Muscle of leg (tissue), 16 donors: ENCODE measurements around the gene CORO6. TPM values are rescaled to one million over a fixed set of nuclear protein-coding genes. Genes with fewer than 3 reads are reported as not detected.

ENCODE experiments used
- DNase-seq: peaks from one replicate; pipeline ENCODE4 v3.0.0; 2013
- H3K27ac ChIP-seq: one replicate; pipeline ENCODE4 v1.5.1; 2013; ENCODE audit warnings: mild to moderate bottlenecking, low read length, control low read depth
- H3K27me3 ChIP-seq: one replicate; pipeline ENCODE4 v1.6.1; 2013; ENCODE audit warnings: low read length; ENCODE audit not compliant: control insufficient read depth, insufficient read depth
- H3K36me3 ChIP-seq: one replicate; pipeline ENCODE4 v1.6.1; 2013; ENCODE audit warnings: low read length; ENCODE audit not compliant: control insufficient read depth, insufficient read depth
- H3K4me1 ChIP-seq: one replicate; pipeline ENCODE4 v1.6.1; 2013; ENCODE audit warnings: low read length; ENCODE audit not compliant: control insufficient read depth, insufficient read depth
- H3K4me3 ChIP-seq: one replicate; pipeline ENCODE4 v1.5.1; 2013; ENCODE audit warnings: low read length, control low read depth
- H3K9me3 ChIP-seq: replicated peaks from 2 replicates; pipeline ENCODE4 v1.6.1; 2013; ENCODE audit warnings: low read depth, low read length; ENCODE audit not compliant: control insufficient read depth
- WGBS: methylation state at CpG from one replicate; pipeline ENCODE4 v1.1.5; 2013; ENCODE audit warnings: missing lambda C conversion rate; ENCODE audit not compliant: insufficient coverage; 5-methylcytosine and 5-hydroxymethylcytosine counted together
- long read RNA-seq, 11 donors: transcript quantifications; one replicate each; lab custom pipeline, GENCODE V29; 2026
- polyA plus RNA-seq, 8 donors: library from polyadenylated mRNA; unstranded; fragments of 120-200 nt; gene quantifications; one replicate each; pipeline versions ENCODE4 v1.2.1 to v1.2.3, GENCODE V29; 2013; ENCODE audit warnings: inconsistent platforms in 1 of 8, low replicate concordance in 1 of 8; ENCODE audit not compliant: insufficient read length in 8 of 8, insufficient read depth in 1 of 8
- total RNA-seq: library from RNA; stranded (reverse); fragments of 120-200 nt; gene quantifications from one replicate; pipeline ENCODE4 v1.2.4, GENCODE V29; 2013

The CORO6 gene
- 52.8 TPM for total RNA-seq
- 10 to 100 TPM; 43.8 to 100.0 (median 79.6) TPM for polyA plus RNA-seq
- long read RNA-seq, donor 1, partial matches to known transcripts = 0 of 1 reads
- long read RNA-seq, donor 1, other reads (novel, unspliced or antisense) = 0 of 1 reads
- long read RNA-seq, donor 2 = 0 reads
- long read RNA-seq, donor 3, partial matches to known transcripts = 10 of 21 reads
- long read RNA-seq, donor 3, other reads (novel, unspliced or antisense) = 7 of 21 reads
- long read RNA-seq, donor 4, partial matches to known transcripts = 0 of 3 reads
- long read RNA-seq, donor 4, other reads (novel, unspliced or antisense) = 0 of 3 reads
- long read RNA-seq, donor 5, transcript CORO6-207 (5 exons, 868 nt) = major isoform, 5 of 21 reads
- long read RNA-seq, donor 5, partial matches to known transcripts = 0 of 21 reads
- long read RNA-seq, donor 5, other reads (novel, unspliced or antisense) = 16 of 21 reads
- long read RNA-seq, donor 6, transcript CORO6-207 (5 exons, 868 nt) = major isoform, 8 of 29 reads
- long read RNA-seq, donor 6, partial matches to known transcripts = 6 of 29 reads
- long read RNA-seq, donor 6, other reads (novel, unspliced or antisense) = 13 of 29 reads
- long read RNA-seq, donor 7, partial matches to known transcripts = 0 of 2 reads
- long read RNA-seq, donor 7, other reads (novel, unspliced or antisense) = 0 of 2 reads
- long read RNA-seq, donor 8, partial matches to known transcripts = 0 of 1 reads
- long read RNA-seq, donor 8, other reads (novel, unspliced or antisense) = 0 of 1 reads
- long read RNA-seq, donor 9, transcript CORO6-207 (5 exons, 868 nt) = major isoform, 8 of 8 reads
- long read RNA-seq, donor 9, partial matches to known transcripts = 0 of 8 reads
- long read RNA-seq, donor 9, other reads (novel, unspliced or antisense) = 0 of 8 reads
- long read RNA-seq, donor 10, transcript CORO6-207 (5 exons, 868 nt) = major isoform, 5 of 13 reads
- long read RNA-seq, donor 10, partial matches to known transcripts = 0 of 13 reads
- long read RNA-seq, donor 10, other reads (novel, unspliced or antisense) = 7 of 13 reads
- long read RNA-seq, donor 11, partial matches to known transcripts = 0 of 9 reads
- long read RNA-seq, donor 11, other reads (novel, unspliced or antisense) = 6 of 9 reads

- Histone ChIP-seq H3K4me3 (peak within 1 kb of the TSS; percentile 75), H3K27ac (peak within 1 kb of the TSS; percentile 81), H3K9me3 (no peaks in the 10 kb centered on the region), H3K27me3 (peaks cover 24% of the 10 kb centered on the region), H3K36me3 (peaks cover 4% of the 10 kb centered on the region), H3K4me1 (peaks cover 57% of the 10 kb centered on the region)
- under 1% methylated on average over 64 of the region's 77 CpGs for WGBS
- DNase-seq = peak; percentile 69
These were observed at the start of gene CORO6 for GRCh38 chr17:29622337-29623282. Gene CORO6, minus strand, starts transcription at chr17:29622912. Its CDS starts 1,491 bp downstream, at chr17:29621421.

- Histone ChIP-seq H3K27ac (no peak overlapping the region), H3K36me3 (peaks cover 17% of the 10 kb centered on the region), H3K4me3 (no peak overlapping the region), H3K4me1 (no peaks in the 10 kb centered on the region), H3K9me3 (no peaks in the 10 kb centered on the region), H3K27me3 (no peaks in the 10 kb centered on the region)
- WGBS = no CpG with 5 or more reads among the region's 5 CpGs
- DNase-seq = no peak
These were observed 48.9 kb upstream of the CORO6 start for GRCh38 chr17:29671661-29672060.

- Histone ChIP-seq H3K9me3 (no peaks in the 10 kb centered on the region), H3K4me1 (no peaks in the 10 kb centered on the region), H3K4me3 (no peak overlapping the region), H3K27ac (no peak overlapping the region), H3K27me3 (no peaks in the 10 kb centered on the region), H3K36me3 (peaks cover 27% of the 10 kb centered on the region)
- DNase-seq = peak; percentile 75
These were observed 46.6 kb upstream of the CORO6 start for GRCh38 chr17:29669266-29669665.

- DNase-seq = no peak
- Histone ChIP-seq H3K4me1 (peaks cover 3% of the 10 kb centered on the region), H3K27me3 (no peaks in the 10 kb centered on the region), H3K27ac (peak overlapping the region; percentile 33), H3K9me3 (no peaks in the 10 kb centered on the region), H3K4me3 (no peak overlapping the region), H3K36me3 (peaks cover 27% of the 10 kb centered on the region)
These were observed 45.3 kb upstream of the CORO6 start for GRCh38 chr17:29667969-29668368.

- no peak overlapping the region for H3K4me3 ChIP-seq
- peak overlapping the region; percentile 56 for H3K27ac ChIP-seq
- peaks cover 22% of the 10 kb centered on the region for H3K36me3 ChIP-seq
- WGBS = no CpG with 5 or more reads among the region's 1 CpG
- peaks cover 7% of the 10 kb centered on the region for H3K4me1 ChIP-seq
- no peaks in the 10 kb centered on the region for H3K9me3 ChIP-seq
- no peaks in the 10 kb centered on the region for H3K27me3 ChIP-seq
- peak; percentile 41 for DNase-seq
These were observed 42.7 kb upstream of the CORO6 start for GRCh38 chr17:29665481-29665810.

- Histone ChIP-seq H3K36me3 (peaks cover 22% of the 10 kb centered on the region), H3K9me3 (no peaks in the 10 kb centered on the region), H3K4me3 (no peak overlapping the region), H3K4me1 (peaks cover 7% of the 10 kb centered on the region), H3K27me3 (no peaks in the 10 kb centered on the region), H3K27ac (peak overlapping the region; percentile 56)
- no CpG with 5 or more reads among the region's 2 CpGs for WGBS
- DNase-seq = no peak
These were observed 42.2 kb upstream of the CORO6 start for GRCh38 chr17:29664743-29665480.

- peaks cover 7% of the 10 kb centered on the region for H3K4me1 ChIP-seq
- no peak for DNase-seq
- WGBS = no CpG with 5 or more reads among the region's 1 CpG
- H3K27me3 ChIP-seq = no peaks in the 10 kb centered on the region
- no peak overlapping the region for H3K27ac ChIP-seq
- no peak overlapping the region for H3K4me3 ChIP-seq
- no peaks in the 10 kb centered on the region for H3K9me3 ChIP-seq
- H3K36me3 ChIP-seq = peaks cover 18% of the 10 kb centered on the region
These were observed 40.4 kb upstream of the CORO6 start for GRCh38 chr17:29663155-29663554.

- Histone ChIP-seq H3K4me3 (no peak overlapping the region), H3K4me1 (peaks cover 7% of the 10 kb centered on the region), H3K27ac (no peak overlapping the region), H3K9me3 (no peaks in the 10 kb centered on the region), H3K36me3 (peaks cover 9% of the 10 kb centered on the region), H3K27me3 (no peaks in the 10 kb centered on the region)
- WGBS = 63% methylated on average over 2 of the region's 2 CpGs
- no peak for DNase-seq
These were observed 38.5 kb upstream of the CORO6 start for GRCh38 chr17:29661213-29661612.

GRCh38 chr17:29659155-29659554 is 36.4 kb upstream of the CORO6 start:
- no peak overlapping the region for H3K27ac ChIP-seq
- H3K27me3 ChIP-seq = no peaks in the 10 kb centered on the region
- H3K36me3 ChIP-seq = peaks cover 3% of the 10 kb centered on the region
- WGBS = 100% methylated on average over 1 of the region's 2 CpGs
- H3K4me1 ChIP-seq = peaks cover 7% of the 10 kb centered on the region
- no peak for DNase-seq
- no peak overlapping the region for H3K4me3 ChIP-seq
- no peaks in the 10 kb centered on the region for H3K9me3 ChIP-seq
